GM19324 (cell line): Measurements from ENCODE around the gene TMEM138.
"Not testable (repeated sequence)": the region's sequence is repeated elsewhere in the genome, so short reads cannot be mapped to it uniquely, and the experiment has no call there.

Source experiments
- ATAC-seq: cut with Tn5 transposase; IDR thresholded peaks from one replicate; pipeline ENCODE4 v1.9.1; 2021; ENCODE audit warnings: mild to moderate bottlenecking, moderate library complexity; ENCODE audit not compliant: unreplicated experiment, low FRiP score

The TMEM138 gene

DNA sequence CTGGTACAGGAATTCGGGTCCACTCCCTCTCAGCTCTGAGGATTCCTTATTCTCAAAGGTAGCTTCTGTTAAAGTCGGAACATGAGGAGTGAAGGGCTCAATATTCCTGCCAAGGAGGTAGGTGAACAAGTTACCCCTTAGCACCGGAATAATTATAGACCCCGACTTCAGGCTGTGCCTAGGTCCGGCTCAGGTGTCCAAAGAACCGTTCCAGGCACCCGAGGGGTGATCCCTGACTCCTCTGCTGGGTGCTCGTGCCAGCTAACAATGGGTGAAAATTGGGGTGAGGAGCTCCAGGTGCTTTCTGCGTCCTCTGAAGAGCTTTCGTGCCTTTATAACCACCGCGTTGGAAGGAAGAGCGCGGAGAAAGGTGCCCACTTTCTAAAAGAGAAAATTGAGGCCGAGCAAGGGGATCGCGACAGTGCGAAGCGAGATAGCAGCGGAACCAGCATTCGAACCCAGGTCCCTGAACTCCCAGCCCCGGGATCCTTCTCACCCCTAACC is 885 bp upstream of the TMEM138 start:
- no peak for ATAC-seq

DNA sequence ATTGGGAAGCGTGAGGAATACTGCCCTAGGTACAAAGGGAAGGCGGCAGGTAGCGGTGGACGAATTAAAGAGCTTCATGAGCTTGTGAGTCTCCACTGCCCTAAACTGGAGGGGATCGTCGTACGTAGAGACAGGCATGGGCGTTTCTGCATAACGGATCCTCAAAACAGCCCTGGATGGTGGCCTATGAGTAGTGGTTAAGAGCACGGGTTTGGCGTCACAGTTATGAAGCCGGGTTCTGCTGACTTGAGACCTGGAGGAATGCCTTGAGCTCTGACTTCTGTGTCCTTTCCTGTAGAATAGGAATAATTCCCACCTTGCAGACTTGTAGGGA is 335 bp downstream of the TMEM138 start:
- no peak for ATAC-seq

DNA sequence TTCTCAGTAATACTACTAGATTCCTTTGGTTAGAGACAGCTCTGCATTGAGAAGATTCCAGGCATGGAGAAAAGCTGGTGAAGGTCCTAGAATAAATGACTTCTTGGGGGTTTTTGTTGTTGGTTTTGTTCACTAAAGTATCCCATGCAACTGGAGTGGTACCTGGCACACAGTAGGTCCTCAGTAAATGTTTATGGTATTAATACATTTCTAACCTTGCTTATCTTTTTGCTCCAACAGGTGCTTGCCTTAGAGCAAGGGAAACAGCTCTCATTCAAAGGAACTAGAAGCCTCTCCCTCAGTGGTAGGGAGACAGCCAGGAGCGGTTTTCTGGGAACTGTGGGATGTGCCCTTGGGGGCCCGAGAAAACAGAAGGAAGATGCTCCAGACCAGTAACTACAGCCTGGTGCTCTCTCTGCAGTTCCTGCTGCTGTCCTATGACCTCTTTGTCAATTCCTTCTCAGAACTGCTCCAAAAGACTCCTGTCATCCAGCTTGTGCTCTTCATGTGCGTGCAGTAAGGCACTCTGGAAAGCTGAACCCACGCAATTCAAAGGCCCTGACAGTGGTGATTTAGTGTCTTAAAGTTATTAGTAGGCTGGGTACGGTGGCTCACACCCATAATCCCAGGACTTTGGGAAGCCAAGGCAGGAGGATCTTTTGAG is 2.0 kb downstream of the TMEM138 start:
- ATAC-seq, result no peak

- no peak for ATAC-seq
Observed at GRCh38 chr11:61367406-61367805, 5.2 kb downstream of the TMEM138 start.

GRCh38 chr11:61368646-61369045 is 6.5 kb downstream of the TMEM138 start:
- ATAC-seq, result no peak

DNA sequence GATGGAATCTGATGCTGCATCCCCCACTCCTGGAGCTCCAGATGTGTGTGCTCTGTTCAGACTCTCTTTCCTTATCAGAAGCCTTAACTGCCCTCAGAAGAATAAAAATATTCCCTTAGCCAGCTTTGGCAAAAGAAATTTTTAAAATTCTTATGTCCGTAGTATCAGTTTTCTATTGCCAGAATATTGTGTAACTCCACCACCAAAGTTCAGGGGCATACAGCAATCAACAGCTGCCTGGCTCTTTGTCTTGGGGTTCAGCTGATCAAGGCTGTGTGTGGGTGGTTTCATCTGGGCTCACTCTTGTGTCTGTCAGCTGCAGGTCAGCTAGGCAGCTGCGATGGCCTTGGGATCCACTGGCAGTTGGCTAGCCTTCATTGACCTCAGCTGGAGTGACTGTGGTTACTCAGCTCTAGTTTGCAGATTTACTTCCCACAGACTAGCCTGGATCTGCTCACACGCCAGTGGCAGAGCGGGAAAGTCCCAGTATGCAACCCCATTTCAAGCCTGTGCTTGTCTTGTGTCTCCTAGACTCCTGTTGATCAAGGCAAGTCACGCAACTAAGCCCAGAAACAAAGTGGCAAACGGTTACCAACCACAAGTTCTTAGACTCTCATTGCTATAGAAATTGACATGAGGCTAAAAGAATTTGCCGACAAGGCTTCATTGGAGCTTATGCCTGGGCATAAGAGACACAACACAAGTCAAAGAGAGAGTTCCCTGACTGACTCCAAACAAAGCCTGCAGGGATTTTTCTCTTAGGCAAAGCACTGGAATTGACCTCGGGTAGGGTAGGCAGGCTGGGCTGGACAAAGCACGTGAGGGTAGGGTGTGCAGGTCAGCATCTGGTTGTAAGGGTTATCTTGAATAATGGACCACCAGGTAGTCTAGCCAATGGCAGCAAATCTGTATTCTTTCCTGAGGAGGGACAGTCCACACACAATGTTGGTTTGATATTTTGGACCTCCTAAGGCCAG is 7.5 kb downstream of the TMEM138 start:
- no peak for ATAC-seq

GRCh38 chr11:61370349-61371005 is 8.3 kb downstream of the TMEM138 start:
- no peak for ATAC-seq

- ATAC-seq, result no peak
Observed at GRCh38 chr11:61372659-61373420, 10.7 kb downstream of the TMEM138 start.

DNA sequence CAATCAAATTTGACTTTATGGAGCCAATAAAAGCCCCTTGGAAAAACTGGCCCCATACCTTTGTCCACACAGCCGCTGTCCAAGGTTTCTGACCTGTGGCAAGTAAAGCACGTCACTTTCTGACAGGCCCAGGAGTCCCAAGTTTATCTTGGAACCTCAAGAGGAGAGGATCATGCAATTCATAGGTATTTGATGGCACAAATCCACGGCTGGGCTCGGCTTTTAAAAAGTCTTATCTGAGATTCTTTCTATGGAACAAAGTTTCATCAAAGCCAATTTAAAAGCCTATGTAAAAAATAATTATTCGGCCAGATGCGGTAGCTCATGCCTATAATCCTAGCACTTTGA is 13.6 kb downstream of the TMEM138 start:
- ATAC-seq, result no peak

- no peak for ATAC-seq
Observed at GRCh38 chr11:61377461-61378160, 15.4 kb downstream of the TMEM138 start.

- ATAC-seq, result no peak
Observed at GRCh38 chr11:61378713-61379313, 16.6 kb downstream of the TMEM138 start.

DNA sequence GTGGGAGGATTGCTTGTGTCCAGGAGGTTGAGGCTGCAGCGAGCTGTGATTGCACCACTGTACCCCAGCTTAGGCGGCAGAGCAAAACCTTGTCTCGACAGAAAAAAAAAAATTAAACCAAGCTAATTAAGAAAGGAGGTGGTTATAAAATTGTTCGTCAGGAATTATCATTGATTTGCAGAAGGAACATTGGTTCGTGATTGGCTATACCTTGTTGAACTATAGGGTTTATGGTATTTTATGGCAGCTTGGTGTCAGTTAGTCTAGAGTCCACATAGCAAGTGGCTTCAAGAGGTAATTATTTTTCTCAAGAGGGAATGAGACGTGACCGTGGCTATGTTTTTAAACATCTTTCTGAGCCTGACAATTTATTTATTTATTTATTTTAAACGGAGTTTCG is 18.7 kb downstream of the TMEM138 start:
- ATAC-seq, result no peak

DNA sequence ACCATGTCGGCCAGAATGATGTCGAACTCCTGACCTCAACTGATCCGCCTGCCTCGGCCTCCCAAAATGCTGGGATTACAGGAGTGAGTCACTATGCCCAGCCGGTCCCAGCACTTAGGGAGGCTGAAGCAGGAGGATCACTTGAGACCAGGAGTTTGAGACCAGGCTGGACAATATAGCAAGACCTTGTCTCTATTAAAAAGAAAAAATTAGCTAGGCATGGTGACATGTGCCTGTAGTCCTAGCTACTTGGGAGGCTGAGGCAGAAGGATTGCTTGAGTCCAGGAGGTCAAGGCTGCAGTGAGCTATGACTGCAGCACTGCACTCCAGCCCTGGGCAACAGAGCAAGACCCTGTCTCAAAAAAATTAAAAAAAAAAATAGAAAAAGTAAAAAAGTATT is 21.7 kb downstream of the TMEM138 start:
- not testable (repeated sequence) for ATAC-seq

DNA sequence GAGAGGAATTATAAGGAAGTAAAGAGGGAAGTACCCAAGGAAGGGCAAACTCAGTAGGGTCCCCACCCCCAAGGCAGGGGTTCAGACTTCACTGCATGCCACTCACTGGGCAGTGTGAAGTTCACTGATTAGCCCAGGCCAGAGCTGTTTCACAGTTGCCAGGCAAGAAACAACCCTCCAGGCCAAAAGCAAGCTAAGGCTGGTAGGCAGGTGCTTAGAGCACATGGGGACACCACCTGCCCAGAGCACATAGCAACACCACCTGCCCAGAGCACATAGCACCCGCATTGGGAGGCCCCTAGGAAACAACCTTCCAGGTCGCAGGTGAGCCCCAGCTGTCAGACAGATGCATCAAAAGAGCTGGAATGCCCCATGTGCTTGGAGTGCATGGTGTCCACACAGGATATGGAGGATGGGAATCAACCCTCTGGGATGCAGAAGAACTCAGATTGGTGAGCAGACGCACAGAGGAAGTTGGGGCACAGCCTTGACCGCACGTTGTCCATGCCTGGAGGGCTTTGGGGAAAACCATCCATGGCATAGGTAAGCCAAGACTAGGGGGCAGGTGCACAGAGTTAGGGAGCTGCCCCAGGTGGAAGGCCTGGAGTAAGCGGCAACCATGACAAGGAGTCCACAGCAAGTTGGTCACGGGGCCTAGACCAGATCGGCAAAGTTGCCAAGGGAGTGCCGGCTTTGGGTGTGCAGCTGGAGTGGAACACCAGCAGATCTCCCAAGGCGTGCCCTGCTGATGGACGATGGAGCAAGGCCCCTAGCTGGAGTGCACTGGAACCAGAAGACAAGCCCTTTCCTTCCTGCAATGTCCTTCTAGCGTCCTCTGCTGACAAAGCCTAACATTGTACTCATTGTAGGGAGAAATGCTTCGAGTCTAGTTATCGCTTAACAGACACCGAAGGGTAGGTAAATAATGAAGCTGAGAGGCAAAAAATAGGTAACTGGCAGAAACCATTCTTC is 22.4 kb downstream of the TMEM138 start:
- no peak for ATAC-seq

DNA sequence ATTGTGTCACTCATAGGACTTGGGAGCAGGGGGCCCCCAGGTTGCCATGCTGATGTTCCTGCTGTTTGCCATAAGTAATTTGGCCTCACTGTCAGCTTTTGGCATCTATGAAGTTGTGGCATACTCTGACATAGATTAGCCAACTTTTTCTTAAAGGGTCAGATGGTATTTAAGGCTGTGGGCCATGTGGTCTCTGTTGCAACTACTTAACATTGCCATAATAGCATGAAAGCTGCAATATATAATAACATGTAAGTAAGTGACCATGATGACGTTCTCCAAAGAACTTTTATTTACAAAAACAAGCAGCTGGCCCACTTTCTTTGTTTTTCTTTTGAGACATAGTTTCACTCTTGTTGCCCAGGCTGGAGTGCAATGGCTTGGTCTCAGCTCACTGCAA is 28.0 kb downstream of the TMEM138 start:
- ATAC-seq, result no peak

DNA sequence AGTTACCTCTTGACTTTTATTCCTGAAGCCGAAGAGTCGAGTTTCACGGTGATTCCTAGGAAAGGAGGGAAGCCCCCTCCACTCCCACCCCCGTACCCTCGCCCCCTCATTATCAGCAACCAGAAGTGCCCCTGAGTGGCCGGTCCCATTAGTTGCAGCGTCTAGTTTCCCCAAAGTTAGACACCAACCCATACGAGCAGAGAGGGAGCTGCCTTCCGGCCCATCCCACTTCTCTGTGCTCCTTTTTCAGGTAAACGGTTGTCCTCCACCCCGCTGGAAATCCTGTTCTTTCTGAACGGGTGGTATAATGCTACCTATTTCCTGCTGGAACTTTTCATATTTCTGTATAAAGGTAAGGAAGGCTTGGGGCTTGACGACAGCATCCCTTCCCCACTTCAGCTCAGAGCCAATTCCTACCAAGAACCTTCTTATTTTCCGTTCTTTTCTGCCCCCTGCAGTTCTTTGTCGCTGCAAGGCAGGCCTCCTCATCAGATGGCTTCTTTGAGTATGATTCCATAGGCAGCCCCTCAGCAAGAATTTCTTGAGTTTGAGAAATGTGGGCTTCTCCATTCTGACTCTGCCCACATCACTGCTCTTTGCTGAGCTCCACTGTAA is 30.9 kb downstream of the TMEM138 start:
- no peak for ATAC-seq

- ATAC-seq, result no peak
Observed at GRCh38 chr11:61401173-61401572, 39.0 kb downstream of the TMEM138 start.

GRCh38 chr11:61401573-61401972 is 39.4 kb downstream of the TMEM138 start:
- ATAC-seq, result no peak
